SU-DHL-6 (cell line): Measurements from ENCODE around the gene SEMA3C.

ENCODE experiments used
- H2AFZ ChIP-seq: fragments of 200-600 bp; sonication (generic); 2 replicates; pipeline ENCODE4 v1.6.1; 2014; ENCODE audit warnings: low read depth, mild to moderate bottlenecking, moderate library complexity, mixed read lengths, antibody characterized with exemption, low read length; ENCODE audit not compliant: severe bottlenecking
- H3F3A ChIP-seq: fragments of 200-600 bp; shearing (Covaris generic); 2 replicates; pipeline ENCODE4 v1.6.0; 2016; ENCODE audit warnings: antibody characterized with exemption, mild to moderate bottlenecking; ENCODE audit not compliant: insufficient read depth
- H3K27ac ChIP-seq: fragments of 200-600 bp; sonication (generic); 2 replicates; pipeline ENCODE4 v1.5.1; 2016; ENCODE audit warnings: low read depth, mild to moderate bottlenecking, low read length, moderate library complexity, mixed read lengths
- H3K27me3 ChIP-seq: fragments of 200-600 bp; sonication (generic), shearing (Covaris generic); 2 replicates; pipeline ENCODE4 v1.6.0; 2014; ENCODE audit warnings: mild to moderate bottlenecking, low read length
- H3K36me3 ChIP-seq: fragments of 200-600 bp; sonication (generic); 2 replicates; pipeline ENCODE4 v1.6.1; 2014; ENCODE audit warnings: mild to moderate bottlenecking, low read length, mixed read lengths
- H3K4me2 ChIP-seq: fragments of 300-600, 200-600 bp; shearing (Covaris generic), sonication (generic); 2 replicates; pipeline ENCODE4 v1.6.0; 2014; ENCODE audit warnings: low read length, low read depth, mild to moderate bottlenecking; ENCODE audit not compliant: poor library complexity, severe bottlenecking
- H3K4me3 ChIP-seq: fragments of 200-600 bp; sonication (generic); 2 replicates; pipeline ENCODE4 v1.5.1; 2014; ENCODE audit warnings: antibody characterized with exemption, low read length, mild to moderate bottlenecking, mixed read lengths; ENCODE audit not compliant: insufficient read depth, poor library complexity, severe bottlenecking
- H3K79me2 ChIP-seq: fragments of 200-600 bp; sonication (generic); 2 replicates; pipeline ENCODE4 v1.6.1; 2014; ENCODE audit warnings: mild to moderate bottlenecking, low read length, moderate library complexity; ENCODE audit not compliant: insufficient read depth
- H3K9ac ChIP-seq: fragments of 200-600 bp; sonication (generic); 2 replicates; pipeline ENCODE4 v1.7.0; 2014; ENCODE audit warnings: mild to moderate bottlenecking, low read length
- H3K9me2 ChIP-seq: fragments of 200-600 bp; sonication (generic); replicated peaks from 2 replicates; pipeline ENCODE4 v1.6.1; 2014; ENCODE audit warnings: low read length; ENCODE audit not compliant: insufficient read depth
- H3K9me3 ChIP-seq: fragments of 200-600 bp; sonication (generic); 2 replicates; pipeline ENCODE4 v1.6.1; 2014; ENCODE audit warnings: low read length, mixed read lengths; ENCODE audit not compliant: insufficient read depth
- H4K20me1 ChIP-seq: fragments of 200-600 bp; sonication (generic); 2 replicates; pipeline ENCODE4 v1.6.1; 2014; ENCODE audit warnings: low read depth, mild to moderate bottlenecking, antibody characterized with exemption, low read length, moderate library complexity, mixed read lengths
- CTCF ChIP-seq: fragments of 200-600 bp; sonication (generic); IDR thresholded peaks from one replicate; pipeline ENCODE4 v1.5.1; 2017; ENCODE audit warnings: antibody characterized with exemption, mild to moderate bottlenecking, low read length, moderate library complexity; ENCODE audit not compliant: insufficient read depth, poor library complexity, severe bottlenecking
- EZH2phosphoT487 ChIP-seq: fragments of 200-600 bp; sonication (generic), shearing (Covaris generic); conservative IDR thresholded peaks from 2 replicates; pipeline ENCODE4 v1.6.1; 2018; ENCODE audit warnings: mild to moderate bottlenecking, antibody characterized with exemption, low read length, moderate library complexity, mixed read lengths

Gene SEMA3C

GRCh38 chr7:80770675-80771081 is 148.2 kb downstream of the SEMA3C start:
- no peaks in the 10 kb centered on the region for H3K27me3 ChIP-seq
- no peak overlapping the region for H3K27ac ChIP-seq
- H3K9me2 ChIP-seq, result no peaks in the 10 kb centered on the region
- TF ChIP-seq EZH2phosphoT487 (no peak), CTCF (no peak)
- no peaks in the 10 kb centered on the region for H3K9me3 ChIP-seq
- no peaks in the 10 kb centered on the region for H3K36me3 ChIP-seq
- no peaks in the 10 kb centered on the region for H4K20me1 ChIP-seq
- no peaks in the 10 kb centered on the region for H3K79me2 ChIP-seq
- no peaks in the 10 kb centered on the region for H3F3A ChIP-seq
- no peak overlapping the region for H2AFZ ChIP-seq
- H3K9ac ChIP-seq, result no peak overlapping the region
- no peak overlapping the region for H3K4me2 ChIP-seq
- no peak overlapping the region for H3K4me3 ChIP-seq

- H3K9me3 ChIP-seq, result no peaks in the 10 kb centered on the region
- no peak overlapping the region for H3K4me2 ChIP-seq
- H3K4me3 ChIP-seq, result no peak overlapping the region
- no peak for TF ChIP-seq CTCF
- no peaks in the 10 kb centered on the region for H3K36me3 ChIP-seq
- H3K27me3 ChIP-seq, result no peaks in the 10 kb centered on the region
- H3F3A ChIP-seq, result no peaks in the 10 kb centered on the region
- no peak overlapping the region for H2AFZ ChIP-seq
- no peak overlapping the region for H3K27ac ChIP-seq
- no peak overlapping the region for H3K9ac ChIP-seq
- no peaks in the 10 kb centered on the region for H3K9me2 ChIP-seq
- no peaks in the 10 kb centered on the region for H3K79me2 ChIP-seq
- no peaks in the 10 kb centered on the region for H4K20me1 ChIP-seq
Measured at GRCh38 chr7:80770061-80770460, 148.8 kb downstream of the SEMA3C start.

- H3K9me3 ChIP-seq, result no peaks in the 10 kb centered on the region
- no peaks in the 10 kb centered on the region for H3K36me3 ChIP-seq
- no peaks in the 10 kb centered on the region for H3F3A ChIP-seq
- H3K27ac ChIP-seq, result no peak overlapping the region
- H2AFZ ChIP-seq, result no peak overlapping the region
- H3K27me3 ChIP-seq, result no peaks in the 10 kb centered on the region
- H3K79me2 ChIP-seq, result no peaks in the 10 kb centered on the region
- no peak overlapping the region for H3K9ac ChIP-seq
- no peak overlapping the region for H3K4me2 ChIP-seq
- no peak for TF ChIP-seq CTCF
- no peak for TF ChIP-seq EZH2phosphoT487
- no peak overlapping the region for H3K4me3 ChIP-seq
- H3K9me2 ChIP-seq, result no peaks in the 10 kb centered on the region
- no peaks in the 10 kb centered on the region for H4K20me1 ChIP-seq
Measured at GRCh38 chr7:80768756-80769155, 150.1 kb downstream of the SEMA3C start.

- Histone ChIP-seq H3K4me2 (no peak overlapping the region), H3K9me2 (no peaks in the 10 kb centered on the region), H3K9ac (no peak overlapping the region), H3F3A (no peaks in the 10 kb centered on the region), H3K9me3 (no peaks in the 10 kb centered on the region), H3K36me3 (no peaks in the 10 kb centered on the region), H3K27ac (no peak overlapping the region), H3K27me3 (no peaks in the 10 kb centered on the region), H3K4me3 (no peak overlapping the region), H4K20me1 (no peaks in the 10 kb centered on the region), H3K79me2 (no peaks in the 10 kb centered on the region), H2AFZ (no peak overlapping the region)
- TF ChIP-seq CTCF (no peak), EZH2phosphoT487 (no peak)
Measured at GRCh38 chr7:80767654-80768053, 151.2 kb downstream of the SEMA3C start.
